Measurements from ENCODE around the gene ANKRD16. TPM values are rescaled to one million over a fixed set of nuclear protein-coding genes. Genes with fewer than 3 reads are reported as not detected.

ANKRD16 gene
- polyA plus RNA-seq (2012; ENCODE audit: missing spikeins): 3.7 TPM

GRCh38 chr10:5889624-5890451, at the start of gene ANKRD16, which contains the start of gene FBH1:
TSS of gene ANKRD16 (minus strand) at chr10:5889893. CDS start at chr10:5889354, 539 bp downstream.
TSS of gene FBH1 (plus strand) at chr10:5890243. CDS start at chr10:5890346, 103 bp downstream.
- FAIRE-seq (peak; percentile 96), DNase-seq (ENCODE audit: insufficient read length) (peak; percentile 93)
- TF ChIP-seq TAF1 (IDR thresholded peaks at IDR 0.05; ENCODE audit: borderline replicate concordance, low read depth, low read length): peak; percentile 44; the same call in 1 of the 2 replicates
- TF ChIP-seq POLR2A (IDR thresholded peaks at IDR 0.05; ENCODE audit: low read depth, low read length): peak; percentile 91
- TF ChIP-seq POLR2AphosphoS5 (IDR thresholded peaks at IDR 0.05; ENCODE audit: low read depth, low read length): peak; percentile 77

- no peak for FAIRE-seq
These were observed 48.6 kb upstream of the ANKRD16 start for GRCh38 chr10:5938291-5938690.

GRCh38 chr10:5937016-5937415, 47.3 kb upstream of the ANKRD16 start:
- TF ChIP-seq POLR2A (IDR thresholded peaks at IDR 0.05; ENCODE audit: low read depth, low read length) (no peak), TAF1 (IDR thresholded peaks at IDR 0.05; ENCODE audit: borderline replicate concordance, low read depth, low read length) (no peak), POLR2AphosphoS5 (IDR thresholded peaks at IDR 0.05; ENCODE audit: low read depth, low read length) (no peak)
- no peak for FAIRE-seq
- DNase-seq (ENCODE audit: insufficient read length): no peak

More at GRCh38 chr10:5938291-5938690, 48.6 kb upstream of the ANKRD16 start:
- TF ChIP-seq POLR2AphosphoS5 (IDR thresholded peaks at IDR 0.05; ENCODE audit: low read depth, low read length) (no peak), TAF1 (IDR thresholded peaks at IDR 0.05; ENCODE audit: borderline replicate concordance, low read depth, low read length) (no peak), POLR2A (IDR thresholded peaks at IDR 0.05; ENCODE audit: low read depth, low read length) (no peak)
- no peak for DNase-seq (ENCODE audit: insufficient read length)

GRCh38 chr10:5935628-5936027, 45.9 kb upstream of the ANKRD16 start:
- FAIRE-seq: no peak
- TF ChIP-seq TAF1 (IDR thresholded peaks at IDR 0.05; ENCODE audit: borderline replicate concordance, low read depth, low read length) (no peak), POLR2A (IDR thresholded peaks at IDR 0.05; ENCODE audit: low read depth, low read length) (no peak), POLR2AphosphoS5 (IDR thresholded peaks at IDR 0.05; ENCODE audit: low read depth, low read length) (no peak)
- DNase-seq (ENCODE audit: insufficient read length): no peak

- TF ChIP-seq TAF1 (IDR thresholded peaks at IDR 0.05; ENCODE audit: borderline replicate concordance, low read depth, low read length) (no peak), POLR2AphosphoS5 (IDR thresholded peaks at IDR 0.05; ENCODE audit: low read depth, low read length) (no peak), POLR2A (IDR thresholded peaks at IDR 0.05; ENCODE audit: low read depth, low read length) (no peak)
- DNase-seq (ENCODE audit: insufficient read length) (no peak), FAIRE-seq (no peak)
These were observed 44.3 kb upstream of the ANKRD16 start for GRCh38 chr10:5933909-5934546.

- DNase-seq (ENCODE audit: insufficient read length): no peak
- FAIRE-seq: no peak
- TF ChIP-seq POLR2A (IDR thresholded peaks at IDR 0.05; ENCODE audit: low read depth, low read length) (no peak), POLR2AphosphoS5 (IDR thresholded peaks at IDR 0.05; ENCODE audit: low read depth, low read length) (no peak), TAF1 (IDR thresholded peaks at IDR 0.05; ENCODE audit: borderline replicate concordance, low read depth, low read length) (no peak)
These were observed 42.7 kb upstream of the ANKRD16 start for GRCh38 chr10:5932345-5932744.

- no peak for TF ChIP-seq POLR2A (IDR thresholded peaks at IDR 0.05; ENCODE audit: low read depth, low read length)
- no peak for DNase-seq (ENCODE audit: insufficient read length)
- no peak for FAIRE-seq
These were observed 40.6 kb upstream of the ANKRD16 start for GRCh38 chr10:5930272-5930671.

- FAIRE-seq: no peak
These were observed 39.7 kb upstream of the ANKRD16 start for GRCh38 chr10:5929442-5929841.

GRCh38 chr10:5927306-5927705, 37.6 kb upstream of the ANKRD16 start:
- TF ChIP-seq TAF1 (IDR thresholded peaks at IDR 0.05; ENCODE audit: borderline replicate concordance, low read depth, low read length) (no peak), POLR2A (IDR thresholded peaks at IDR 0.05; ENCODE audit: low read depth, low read length) (no peak), POLR2AphosphoS5 (IDR thresholded peaks at IDR 0.05; ENCODE audit: low read depth, low read length) (no peak)
- DNase-seq (ENCODE audit: insufficient read length) (no peak), FAIRE-seq (no peak)

More at GRCh38 chr10:5929442-5929841, 39.7 kb upstream of the ANKRD16 start:
- no peak for TF ChIP-seq TAF1 (IDR thresholded peaks at IDR 0.05; ENCODE audit: borderline replicate concordance, low read depth, low read length)
- no peak for TF ChIP-seq POLR2A (IDR thresholded peaks at IDR 0.05; ENCODE audit: low read depth, low read length)
- no peak for TF ChIP-seq POLR2AphosphoS5 (IDR thresholded peaks at IDR 0.05; ENCODE audit: low read depth, low read length)
- no peak for DNase-seq (ENCODE audit: insufficient read length)

- FAIRE-seq: no peak
- no peak for DNase-seq (ENCODE audit: insufficient read length)
- no peak for TF ChIP-seq POLR2A (IDR thresholded peaks at IDR 0.05; ENCODE audit: low read depth, low read length)
- no peak for TF ChIP-seq TAF1 (IDR thresholded peaks at IDR 0.05; ENCODE audit: borderline replicate concordance, low read depth, low read length)
- TF ChIP-seq POLR2AphosphoS5 (IDR thresholded peaks at IDR 0.05; ENCODE audit: low read depth, low read length): no peak
These were observed 35.2 kb upstream of the ANKRD16 start for GRCh38 chr10:5924889-5925288.

GRCh38 chr10:5921746-5922145, 32.1 kb upstream of the ANKRD16 start:
- FAIRE-seq: peak; percentile 9
- TF ChIP-seq POLR2A (IDR thresholded peaks at IDR 0.05; ENCODE audit: low read depth, low read length) (no peak), TAF1 (IDR thresholded peaks at IDR 0.05; ENCODE audit: borderline replicate concordance, low read depth, low read length) (no peak), POLR2AphosphoS5 (IDR thresholded peaks at IDR 0.05; ENCODE audit: low read depth, low read length) (no peak)

More at GRCh38 chr10:5921746-5922145, 32.1 kb upstream of the ANKRD16 start:
- no peak for DNase-seq (ENCODE audit: insufficient read length)
